ENCODE data around the gene RAI14. TPM values are rescaled to one million over a fixed set of nuclear protein-coding genes. Genes with fewer than 3 reads are reported as not detected.

Gene RAI14
- total and polyA plus RNA-seq, 2 donors (not counting 3 experiments of a cell fraction or from before 2014, with no cell fraction given): 114 to 369 TPM

- H3K9ac ChIP-seq (replicated peaks; ENCODE audit: extremely low read depth, insufficient read depth, low read length): peak overlapping the region; percentile 100
- peaks cover 66% of the 10 kb centered on the region for H3K79me2 ChIP-seq (ENCODE audit: control insufficient read depth, insufficient read depth, low read length)
- peak overlapping the region; percentile 96 for H3K27ac ChIP-seq (ENCODE audit: insufficient read depth, low read depth, low read length)
- POLR2A ChIA-PET: interaction anchor here (0.5 to 3.6 kb wide), 5 partner anchors 17 to 134 kb away, joined by 4 to 57 read pairs (median 7); no protein-coding TSS in a partner anchor
- peaks cover 3 to 8% of the 10 kb centered on the region in 2 experiments for H3K36me3 ChIP-seq (ENCODE audit: control insufficient read depth in 2 of 2, extremely low read depth in 1 of 2, insufficient read depth in 2 of 2, low read length in 2 of 2)
- peak overlapping the region; percentile 96 to 99 (median 98) for H3K4me3 ChIP-seq (replicated peaks in 1 of 3; ENCODE audit: insufficient read depth in 1 of 3, low read depth in 1 of 3, low read length in 3 of 3)
- H2AFZ ChIP-seq (ENCODE audit: low read depth, low read length): no peak overlapping the region
- dilution Hi-C loops (cut with MboI; ENCODE audit: extremely low pct_ligation_motif_present, low sequenced_read_pairs): no loop called here
- no peak for DNase-seq (ENCODE audit: low read depth, low spot score)
- no peaks in the 10 kb centered on the region for H3K9me1 ChIP-seq (replicated peaks; ENCODE audit: control insufficient read depth, extremely low read depth, insufficient read depth, low read length)
- CTCF ChIA-PET: interaction anchor here (0.9 to 1.2 kb wide), 4 partner anchors 29 to 172 kb away, joined by 3 to 5 read pairs (median 4); no protein-coding TSS in a partner anchor
- H3K27me3 ChIP-seq (ENCODE audit: control insufficient read depth in 2 of 2, insufficient read depth in 2 of 2, low read length in 2 of 2): no peaks in the 10 kb centered on the region
- peaks cover 59% of the 10 kb centered on the region for H3K4me1 ChIP-seq (ENCODE audit: control insufficient read depth, extremely low read depth, insufficient read depth, low read length)
- intact Hi-C loops (cut with micrococcal nuclease): loop anchor here (1.0 to 5.0 kb wide), 3 partner anchors 59 to 241 kb away; no protein-coding TSS in a partner anchor
- H3K9me3 ChIP-seq (replicated peaks; ENCODE audit: control insufficient read depth, insufficient read depth, low read length): no peaks in the 10 kb centered on the region
- H4K20me1 ChIP-seq (replicated peaks; ENCODE audit: control insufficient read depth, extremely low read depth, insufficient read depth, low read length): peaks cover 7% of the 10 kb centered on the region
- TSS peak; percentile 35 for BruUV-seq (replicated peaks)
- FAIRE-seq: peak; percentile 4
- peak overlapping the region; percentile 97 for H3K4me2 ChIP-seq (ENCODE audit: insufficient read depth, low read length)
- no peak for TF ChIP-seq EZH2 (IDR thresholded peaks at IDR 0.05; ENCODE audit: borderline replicate concordance, low read depth, low read length, severe bottlenecking)
- no peak for TF ChIP-seq GATA2 (IDR thresholded peaks at IDR 0.05; ENCODE audit: insufficient read depth, insufficient read length, low read depth, low read length)
- no peak for TF ChIP-seq MYC (IDR thresholded peaks at IDR 0.05; ENCODE audit: low read depth, low read length)
- TF ChIP-seq, protein P1, sequence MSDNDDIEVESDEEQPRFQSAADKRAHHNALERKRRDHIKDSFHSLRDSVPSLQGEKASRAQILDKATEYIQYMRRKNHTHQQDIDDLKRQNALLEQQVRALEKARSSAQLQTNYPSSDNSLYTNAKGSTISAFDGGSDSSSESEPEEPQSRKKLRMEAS (IDR thresholded peaks at IDR 0.05; ENCODE audit: insufficient read depth, insufficient read length): no peak
- TF ChIP-seq FOS (IDR thresholded peaks at IDR 0.05; ENCODE audit: borderline replicate concordance, insufficient read depth, low read length): no peak
- TF ChIP-seq CTCF (IDR thresholded peaks at IDR 0.05; ENCODE audit: extremely low read depth in 1 of 2, insufficient read depth in 1 of 2, low read depth in 1 of 2, low read length in 2 of 2): peak in 1 of 2 donors; percentile 17
Observed at GRCh38 chr5:34657988-34658387, 1.9 kb downstream of the RAI14 start.

Data from endothelial cell of umbilical vein (primary cell).